HAP-1 (cell line): ENCODE results near the gene PSMD8.

Source experiments
- DNase-seq, 2 experiments: peaks; one replicate each; pipeline ENCODE4 v3.0.0-alpha.2; 2016 to 2020; ENCODE audit warnings: low spot score in 2 of 2
- H3K27me3 ChIP-seq: fragments of 250-450 bp; sonication (Bioruptor Pico); 2 replicates; pipeline ENCODE4 v1.5.1; 2020; ENCODE audit warnings: low read depth, mild to moderate bottlenecking, moderate library complexity
- H3K36me3 ChIP-seq: fragments of 250-450 bp; sonication (Bioruptor Pico); replicated peaks from 2 replicates; pipeline ENCODE4 v1.5.1; 2020; ENCODE audit warnings: mild to moderate bottlenecking
- H3K4me1 ChIP-seq: fragments of 250-450 bp; sonication (Bioruptor Pico); 2 replicates; pipeline ENCODE4 v1.5.1; 2020; ENCODE audit warnings: mild to moderate bottlenecking
- H3K4me3 ChIP-seq: fragments of 250-450 bp; sonication (Bioruptor Pico); 2 replicates; pipeline ENCODE4 v1.5.1; 2020; ENCODE audit warnings: mild to moderate bottlenecking, moderate library complexity
- H3K9me3 ChIP-seq: fragments of 250-450 bp; sonication (Bioruptor Pico); 2 replicates; pipeline ENCODE4 v1.5.1; 2020; ENCODE audit warnings: mild to moderate bottlenecking, moderate library complexity
- in situ Hi-C: fragments of 300-500 bp; cut with MboI; formaldehyde crosslinking; loops from 3 replicates; pipeline ENCODE4 v1.14.3; 2020; ENCODE audit warnings: low sequenced_read_pairs, inconsistent platforms, mixed read lengths

PSMD8 gene

DNA sequence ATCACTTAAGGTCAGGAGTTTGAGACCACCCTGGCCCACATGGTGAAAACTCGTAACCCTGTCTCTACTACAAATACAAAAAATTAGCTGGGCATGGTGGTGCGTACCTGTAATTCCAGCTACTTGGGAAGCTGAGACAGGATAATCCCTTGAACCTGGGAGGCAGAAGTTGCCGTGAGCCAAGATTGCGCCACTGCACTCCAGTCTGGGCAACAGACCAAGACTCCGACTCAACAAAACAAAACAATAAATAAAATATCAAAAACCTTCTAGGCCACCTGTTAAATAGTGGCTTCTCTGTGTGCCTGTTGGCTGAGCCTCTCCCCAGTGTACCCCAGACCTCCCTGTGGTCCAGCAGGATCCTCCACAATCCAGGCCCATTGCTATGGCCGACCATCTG, 3.3 kb upstream of the PSMD8 start:
- in situ Hi-C loops, result no loop called here
- no peaks in the 10 kb centered on the region for H3K9me3 ChIP-seq
- no peak overlapping the region for H3K4me3 ChIP-seq
- DNase-seq, result no peak
- H3K27me3 ChIP-seq, result no peaks in the 10 kb centered on the region
- peaks cover 1% of the 10 kb centered on the region for H3K4me1 ChIP-seq
- peaks cover 1% of the 10 kb centered on the region for H3K36me3 ChIP-seq

DNA sequence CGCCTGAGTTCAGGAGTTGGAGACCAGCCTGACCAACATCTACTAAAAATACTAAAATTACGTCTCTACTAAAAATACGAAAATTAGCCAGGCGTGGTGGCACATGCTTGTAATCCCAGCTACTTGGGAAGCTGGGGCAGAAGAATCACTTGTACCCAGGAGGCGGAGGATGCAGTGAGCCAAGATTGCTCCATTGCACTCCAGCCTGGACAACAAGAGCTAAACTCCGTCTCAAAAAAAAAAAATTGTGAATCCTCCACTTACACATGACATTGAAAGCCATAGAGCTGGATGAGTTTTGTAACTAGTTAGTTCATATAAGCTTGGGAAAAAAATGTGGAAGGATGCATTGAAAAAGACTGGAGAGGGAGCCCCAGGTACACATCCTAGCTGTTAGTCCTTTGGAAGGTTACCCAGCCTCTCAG, 452 bp upstream of the PSMD8 start:
- no peaks in the 10 kb centered on the region for H3K9me3 ChIP-seq
- no peak for DNase-seq
- in situ Hi-C loops, result no loop called here
- no peaks in the 10 kb centered on the region for H3K27me3 ChIP-seq
- peaks cover 23% of the 10 kb centered on the region for H3K36me3 ChIP-seq
- H3K4me1 ChIP-seq, result peaks cover 3% of the 10 kb centered on the region
- peak overlapping the region; percentile 96 for H3K4me3 ChIP-seq

DNA sequence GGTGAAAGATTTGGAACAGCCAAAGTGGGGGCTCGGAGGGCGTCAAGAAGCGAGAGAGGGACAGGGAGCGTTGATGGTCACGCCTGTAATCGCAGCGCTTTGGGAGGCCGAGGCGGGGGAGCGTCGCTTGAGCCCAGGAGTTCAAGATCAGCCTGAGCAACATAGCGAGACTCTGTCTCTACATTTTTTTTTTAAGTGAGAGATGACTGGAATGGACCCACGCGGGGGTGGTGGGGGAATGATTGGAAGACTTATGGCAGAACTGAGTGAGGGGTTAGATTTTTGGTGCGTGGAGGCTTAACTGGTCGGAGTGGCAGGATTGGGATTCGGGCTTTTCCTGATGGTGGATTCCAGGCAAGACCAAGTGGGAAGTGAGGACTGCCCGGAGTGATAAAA, 725 bp downstream of the PSMD8 start:
- Histone ChIP-seq H3K27me3 (no peaks in the 10 kb centered on the region), H3K9me3 (no peaks in the 10 kb centered on the region), H3K4me3 (peak overlapping the region; percentile 96), H3K4me1 (peaks cover 3% of the 10 kb centered on the region), H3K36me3 (peaks cover 35% of the 10 kb centered on the region)
- in situ Hi-C loops, result no loop called here
- no peak for DNase-seq

DNA sequence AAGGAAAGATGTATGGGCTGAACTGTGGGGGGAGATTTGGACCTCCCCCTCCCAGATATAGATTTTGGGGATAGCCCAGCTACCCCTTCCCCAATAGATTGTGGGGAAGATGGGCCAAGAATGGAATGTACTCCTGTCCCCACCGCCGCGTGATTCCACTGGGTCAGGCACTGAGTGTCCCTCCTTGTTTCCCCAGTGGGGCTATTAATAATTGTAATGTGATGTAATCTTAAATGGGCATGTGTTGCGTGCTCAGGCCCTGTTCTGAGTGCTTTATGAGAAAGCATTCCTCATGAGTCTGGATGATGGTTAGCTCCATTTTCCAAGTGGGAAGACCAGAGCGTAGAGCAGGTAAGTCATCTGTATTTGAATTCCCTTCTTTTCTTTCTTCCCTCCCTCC, 1.4 kb downstream of the PSMD8 start:
- H3K27me3 ChIP-seq, result no peaks in the 10 kb centered on the region
- in situ Hi-C loops, result no loop called here
- DNase-seq, result no peak
- no peaks in the 10 kb centered on the region for H3K9me3 ChIP-seq
- peak overlapping the region; percentile 96 for H3K4me3 ChIP-seq
- H3K4me1 ChIP-seq, result peaks cover 3% of the 10 kb centered on the region
- H3K36me3 ChIP-seq, result peaks cover 39% of the 10 kb centered on the region

DNA sequence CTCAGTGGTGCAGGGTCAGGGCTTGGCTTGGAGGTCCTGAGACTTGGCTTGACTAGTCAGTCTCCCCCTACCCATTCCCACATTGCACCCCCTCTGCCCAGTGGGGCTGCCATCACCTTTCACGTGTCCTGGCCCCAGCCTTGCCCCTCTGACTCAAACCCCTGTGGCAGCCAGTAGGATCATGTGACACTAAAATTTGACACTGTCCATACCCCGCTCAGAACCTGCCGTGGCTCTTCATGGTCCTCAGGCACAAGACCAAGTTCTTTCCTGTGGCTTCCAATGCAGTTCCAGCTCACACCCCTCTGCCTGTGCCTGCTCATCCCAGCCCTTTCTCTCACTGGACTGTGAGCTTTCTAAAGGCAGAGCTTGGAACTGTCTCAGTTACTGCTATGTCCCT, 2.2 kb downstream of the PSMD8 start:
- DNase-seq, result no peak
- Histone ChIP-seq H3K4me1 (peaks cover 3% of the 10 kb centered on the region), H3K36me3 (peaks cover 47% of the 10 kb centered on the region), H3K4me3 (peak overlapping the region; percentile 96; the same call in 1 of the 2 replicates), H3K9me3 (no peaks in the 10 kb centered on the region), H3K27me3 (no peaks in the 10 kb centered on the region)
- in situ Hi-C loops, result no loop called here

DNA sequence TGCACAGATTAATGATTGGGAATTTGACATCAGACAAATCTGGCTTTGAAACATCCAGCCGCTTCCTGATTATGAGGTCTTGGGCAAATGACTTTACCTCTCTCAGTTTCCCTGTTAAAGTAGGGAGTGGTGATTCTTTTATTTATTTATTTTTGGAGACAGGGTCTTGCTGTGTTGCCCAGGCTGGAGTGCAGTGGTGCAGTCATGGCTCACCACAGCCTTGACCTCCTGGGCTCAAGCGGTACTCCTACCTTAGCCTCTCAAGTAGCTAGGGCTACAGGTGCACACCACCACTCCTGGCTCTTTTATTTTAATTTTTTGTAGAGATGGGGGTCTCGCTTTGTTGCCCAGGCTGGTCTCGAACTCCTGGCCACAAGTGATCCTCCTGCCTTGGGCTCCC, 2.7 kb downstream of the PSMD8 start:
- peaks cover 3% of the 10 kb centered on the region for H3K4me1 ChIP-seq
- peaks cover 52% of the 10 kb centered on the region for H3K36me3 ChIP-seq
- no peaks in the 10 kb centered on the region for H3K27me3 ChIP-seq
- no peak overlapping the region for H3K4me3 ChIP-seq
- no peak for DNase-seq
- in situ Hi-C loops, result no loop called here
- H3K9me3 ChIP-seq, result no peaks in the 10 kb centered on the region

DNA sequence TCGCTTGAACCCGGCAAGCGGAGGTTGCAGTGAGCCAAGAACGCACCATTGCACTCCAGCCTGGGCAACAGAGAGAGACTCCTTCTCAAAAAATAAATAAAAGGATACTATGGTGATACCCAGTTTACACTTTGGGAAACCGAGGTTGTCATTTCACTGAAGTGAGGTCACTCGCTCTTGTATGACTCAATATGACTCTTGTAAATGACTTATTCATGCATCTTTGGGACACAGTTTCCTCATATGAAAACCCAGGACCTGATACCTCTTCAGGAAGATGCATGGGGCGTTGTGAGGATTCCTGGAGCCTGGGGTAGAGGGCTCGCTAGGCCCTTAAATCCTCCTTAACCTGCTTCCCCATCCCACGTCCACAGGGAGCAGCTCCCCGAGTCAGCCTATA, 4.5 kb downstream of the PSMD8 start:
- Histone ChIP-seq H3K4me1 (peaks cover 3% of the 10 kb centered on the region), H3K9me3 (no peaks in the 10 kb centered on the region), H3K4me3 (no peak overlapping the region), H3K27me3 (no peaks in the 10 kb centered on the region), H3K36me3 (peaks cover 68% of the 10 kb centered on the region)
- DNase-seq, result no peak
- in situ Hi-C loops, result no loop called here

DNA sequence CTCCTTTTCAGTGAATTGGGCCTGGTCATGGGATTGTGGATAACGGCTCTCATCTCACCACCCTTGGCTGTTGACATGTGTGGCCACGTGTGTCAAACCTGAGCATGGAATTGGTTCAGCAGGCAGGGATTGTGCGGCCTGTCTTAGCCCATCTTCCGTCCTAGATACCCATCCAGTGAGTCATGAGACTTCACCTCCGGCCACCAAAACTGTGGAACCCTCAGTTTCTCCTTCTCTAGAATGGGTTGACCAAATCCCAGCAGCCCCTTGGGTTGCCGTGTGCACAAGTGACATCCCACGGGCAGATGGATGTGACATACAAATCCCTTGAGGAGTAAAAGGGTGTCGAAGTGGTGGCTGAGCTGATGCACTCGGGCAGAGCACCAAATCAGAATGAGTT, 6.8 kb downstream of the PSMD8 start:
- H3K4me1 ChIP-seq, result peaks cover 2% of the 10 kb centered on the region; the same call in 1 of the 2 replicates
- no peak overlapping the region for H3K4me3 ChIP-seq
- DNase-seq, result no peak
- H3K27me3 ChIP-seq, result no peaks in the 10 kb centered on the region
- H3K9me3 ChIP-seq, result no peaks in the 10 kb centered on the region
- H3K36me3 ChIP-seq, result peaks cover 66% of the 10 kb centered on the region
- in situ Hi-C loops, result no loop called here

DNA sequence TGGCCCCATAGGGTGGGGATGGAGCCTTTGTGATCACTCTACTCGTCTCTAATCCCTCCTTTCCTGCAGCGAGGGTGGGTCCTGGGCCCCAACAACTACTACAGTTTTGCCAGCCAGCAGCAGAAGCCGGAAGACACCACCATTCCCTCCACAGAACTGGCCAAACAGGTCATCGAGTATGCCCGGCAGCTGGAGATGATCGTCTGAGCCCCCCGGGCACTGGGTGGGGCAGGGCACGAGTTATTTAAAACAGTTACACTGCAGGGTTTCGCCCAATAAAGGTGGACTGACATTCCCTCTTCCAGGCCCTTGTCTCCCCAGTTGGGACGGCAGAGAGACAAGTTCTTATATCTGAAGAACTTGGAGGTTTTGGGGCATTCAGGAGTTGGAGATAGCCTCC, 8.8 kb downstream of the PSMD8 start:
- Histone ChIP-seq H3K9me3 (no peaks in the 10 kb centered on the region), H3K4me1 (peaks cover 6% of the 10 kb centered on the region), H3K27me3 (no peaks in the 10 kb centered on the region), H3K36me3 (peaks cover 48% of the 10 kb centered on the region), H3K4me3 (no peak overlapping the region)
- no peak for DNase-seq
- in situ Hi-C loops, result no loop called here

DNA sequence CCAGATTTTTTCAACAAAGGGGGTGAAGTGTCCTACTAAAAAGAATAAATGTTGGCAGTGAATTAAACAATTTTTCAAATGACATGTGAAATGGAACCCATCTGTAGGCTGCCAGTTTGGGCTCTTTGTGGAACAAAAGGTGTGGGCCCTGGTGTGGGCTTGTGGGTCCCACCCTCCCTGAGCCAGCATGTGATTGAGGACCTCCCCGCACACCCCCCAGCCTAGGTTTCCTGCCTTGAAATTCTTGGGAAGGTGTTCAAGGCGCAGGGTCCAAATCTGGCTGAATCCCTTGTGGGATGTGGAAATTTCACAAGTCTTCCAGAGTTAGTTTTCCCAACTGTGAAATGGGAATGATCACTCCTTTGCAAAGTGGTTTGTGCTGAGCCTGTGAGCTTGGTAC, 9.4 kb downstream of the PSMD8 start:
- Histone ChIP-seq H3K4me3 (no peak overlapping the region), H3K36me3 (peaks cover 47% of the 10 kb centered on the region), H3K27me3 (no peaks in the 10 kb centered on the region), H3K4me1 (peaks cover 6% of the 10 kb centered on the region), H3K9me3 (no peaks in the 10 kb centered on the region)
- in situ Hi-C loops, result no loop called here
- no peak for DNase-seq

DNA sequence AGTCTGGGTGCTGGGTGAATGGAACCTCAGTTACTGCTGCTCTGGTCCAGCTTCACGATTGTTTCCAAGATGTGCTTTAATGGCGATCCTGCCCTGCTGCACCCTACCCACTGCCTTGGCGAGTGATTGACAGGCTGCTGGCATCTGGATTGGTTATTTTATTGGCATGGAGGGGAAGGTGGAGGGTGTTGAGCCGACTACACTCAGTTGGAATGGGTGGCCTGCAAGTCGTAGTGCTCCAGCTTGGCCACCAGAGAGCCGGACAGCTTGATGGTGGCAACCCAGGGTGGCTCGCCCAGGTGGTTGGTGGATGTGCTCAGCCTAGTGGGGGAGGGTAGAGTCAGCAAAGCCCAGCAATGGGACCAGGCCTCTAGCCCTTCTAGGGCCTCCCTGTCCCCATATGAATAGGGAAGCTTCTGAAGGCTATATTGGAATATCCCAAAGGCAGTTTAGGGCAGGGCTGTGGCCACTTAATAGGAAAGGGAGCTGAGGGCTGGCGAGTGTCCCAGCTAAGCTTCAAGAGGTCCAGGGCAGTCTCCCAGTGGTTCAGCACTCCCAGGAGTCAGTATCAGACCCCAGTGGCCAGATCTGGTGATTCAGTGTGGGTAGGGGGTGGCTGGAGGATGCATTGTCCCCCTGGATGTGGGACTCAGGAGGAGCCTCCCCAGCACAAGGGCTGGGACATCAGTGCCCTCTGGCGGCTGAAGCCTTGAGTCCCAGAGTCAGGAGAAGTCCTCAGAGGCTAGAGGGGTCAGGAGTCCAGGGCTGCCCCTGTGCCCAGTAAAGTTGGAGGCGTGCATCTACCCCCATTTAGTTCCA, 10.0 kb downstream of the PSMD8 start:
- Histone ChIP-seq H3K4me1 (peaks cover 6% of the 10 kb centered on the region), H3K4me3 (no peak overlapping the region), H3K9me3 (no peaks in the 10 kb centered on the region), H3K27me3 (no peaks in the 10 kb centered on the region), H3K36me3 (peaks cover 40% of the 10 kb centered on the region)
- DNase-seq, result peak in 1 of 2 experiments; percentile 29
- in situ Hi-C loops, result no loop called here

DNA sequence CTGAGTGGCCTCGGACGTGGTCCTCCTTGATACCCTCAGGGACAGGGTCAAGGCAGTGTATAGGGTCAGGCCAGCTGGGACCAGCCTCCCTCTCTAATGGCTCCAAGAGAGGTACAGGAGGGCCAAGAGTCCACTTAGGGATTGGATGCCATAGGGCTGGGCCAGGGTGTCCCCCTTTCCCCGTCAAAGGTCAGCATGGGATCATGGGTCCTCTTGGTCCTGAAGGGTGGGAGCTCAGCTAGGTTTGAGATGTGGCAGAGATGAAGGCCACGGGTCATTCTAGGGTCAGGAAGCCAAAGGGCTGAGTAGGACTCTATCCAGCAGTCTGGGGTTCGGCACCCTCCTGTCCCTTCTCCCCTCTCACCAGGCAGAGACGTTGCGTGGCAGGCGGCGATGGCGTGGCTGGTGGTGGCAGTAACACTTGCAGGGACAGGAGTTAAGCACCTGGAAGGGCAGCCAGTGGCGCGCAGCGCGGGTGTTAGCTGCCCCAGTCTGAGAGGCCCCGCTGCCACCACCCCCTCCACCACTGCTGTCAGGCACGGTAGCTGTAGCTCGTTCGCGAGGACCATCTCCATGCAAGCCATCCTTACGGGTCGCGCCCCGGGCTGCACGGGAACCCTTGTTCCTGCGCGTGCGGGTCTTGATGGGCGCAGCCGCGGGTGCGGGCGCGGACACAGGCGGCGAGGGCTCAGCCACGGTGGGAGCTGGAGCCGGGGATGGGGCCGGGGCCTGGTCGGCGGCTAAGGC, 10.9 kb downstream of the PSMD8 start:
- DNase-seq, result no peak
- Histone ChIP-seq H3K4me3 (no peak overlapping the region), H3K27me3 (no peaks in the 10 kb centered on the region), H3K36me3 (peaks cover 32% of the 10 kb centered on the region), H3K4me1 (peaks cover 6% of the 10 kb centered on the region), H3K9me3 (no peaks in the 10 kb centered on the region)
- in situ Hi-C loops, result no loop called here

DNA sequence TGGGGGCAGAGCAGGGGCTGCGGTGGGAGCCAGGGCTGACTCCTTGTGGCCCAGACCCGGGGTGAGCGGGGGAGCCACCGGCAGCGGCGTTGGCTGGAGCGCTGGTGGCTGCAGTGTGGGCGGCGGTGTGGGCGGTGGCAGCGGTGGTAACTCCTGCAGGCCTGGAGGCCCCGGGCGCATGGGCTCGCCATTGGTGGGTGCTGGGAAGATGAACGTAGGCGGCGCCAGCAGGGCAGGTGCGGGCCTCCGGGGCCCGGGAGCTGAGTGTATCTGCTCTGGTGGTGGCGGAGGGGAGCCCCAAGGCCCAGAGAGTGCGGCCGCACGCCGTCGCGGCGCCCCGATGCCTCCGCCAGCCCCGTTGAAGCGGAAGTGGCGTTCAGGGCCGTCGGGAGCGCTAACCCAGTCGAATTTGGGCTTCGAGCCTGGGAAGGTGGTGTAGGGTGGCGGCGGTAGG, 11.5 kb downstream of the PSMD8 start:
- peaks cover 6% of the 10 kb centered on the region for H3K4me1 ChIP-seq
- peaks cover 28% of the 10 kb centered on the region for H3K36me3 ChIP-seq
- H3K9me3 ChIP-seq, result no peaks in the 10 kb centered on the region
- H3K4me3 ChIP-seq, result no peak overlapping the region
- H3K27me3 ChIP-seq, result no peaks in the 10 kb centered on the region
- DNase-seq, result no peak
- in situ Hi-C loops, result no loop called here

DNA sequence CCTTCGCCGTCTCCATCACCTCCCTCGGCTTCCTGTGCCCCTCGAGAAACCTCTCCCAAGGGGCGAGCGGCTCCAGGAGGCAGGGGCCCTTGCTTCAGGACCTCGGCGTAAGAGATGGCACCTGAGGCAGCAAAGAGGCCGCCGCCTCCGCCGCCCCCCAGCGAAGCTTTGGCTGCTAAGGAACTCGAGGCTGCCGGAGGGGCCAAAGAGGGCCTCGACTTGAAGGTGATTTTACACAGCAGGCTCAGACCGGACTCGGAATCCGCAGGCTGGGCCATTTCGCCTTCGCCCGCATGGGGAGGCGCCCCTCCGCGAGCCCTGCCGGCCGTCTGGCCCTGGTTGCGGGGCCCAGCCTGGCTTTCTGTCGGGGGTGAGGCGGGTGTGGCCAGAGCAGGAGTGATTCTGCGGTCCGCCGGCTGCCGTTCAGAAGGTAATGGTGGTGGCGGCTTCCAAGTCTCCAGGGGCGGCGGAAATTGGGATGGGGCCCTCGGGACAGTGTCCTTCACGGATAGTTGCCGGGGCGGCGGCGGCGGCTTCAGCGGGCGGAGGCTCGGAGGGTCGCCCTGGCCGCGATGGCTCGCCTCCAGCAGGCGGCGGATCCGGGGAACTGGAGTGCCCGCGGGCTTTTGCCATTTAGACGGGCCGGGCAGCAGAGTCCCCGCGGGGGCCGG, 12.1 kb downstream of the PSMD8 start:
- H3K36me3 ChIP-seq, result peaks cover 22% of the 10 kb centered on the region
- no peaks in the 10 kb centered on the region for H3K27me3 ChIP-seq
- H3K9me3 ChIP-seq, result no peaks in the 10 kb centered on the region
- H3K4me1 ChIP-seq, result peaks cover 6% of the 10 kb centered on the region
- in situ Hi-C loops, result no loop called here
- no peak overlapping the region for H3K4me3 ChIP-seq
- DNase-seq, result peak in 1 of 2 experiments; percentile 32
